GM20431 (cell line): Measurements from ENCODE around the gene PROSER3.

Source experiments
- in situ Hi-C: fragments of 300-500 bp; cut with MseI, MboI; formaldehyde crosslinking; loops from one replicate; pipeline ENCODE4 v1.15.0; 2020; ENCODE audit warnings: low sequenced_read_pairs; ENCODE audit not compliant: unreplicated experiment

PROSER3 gene

DNA sequence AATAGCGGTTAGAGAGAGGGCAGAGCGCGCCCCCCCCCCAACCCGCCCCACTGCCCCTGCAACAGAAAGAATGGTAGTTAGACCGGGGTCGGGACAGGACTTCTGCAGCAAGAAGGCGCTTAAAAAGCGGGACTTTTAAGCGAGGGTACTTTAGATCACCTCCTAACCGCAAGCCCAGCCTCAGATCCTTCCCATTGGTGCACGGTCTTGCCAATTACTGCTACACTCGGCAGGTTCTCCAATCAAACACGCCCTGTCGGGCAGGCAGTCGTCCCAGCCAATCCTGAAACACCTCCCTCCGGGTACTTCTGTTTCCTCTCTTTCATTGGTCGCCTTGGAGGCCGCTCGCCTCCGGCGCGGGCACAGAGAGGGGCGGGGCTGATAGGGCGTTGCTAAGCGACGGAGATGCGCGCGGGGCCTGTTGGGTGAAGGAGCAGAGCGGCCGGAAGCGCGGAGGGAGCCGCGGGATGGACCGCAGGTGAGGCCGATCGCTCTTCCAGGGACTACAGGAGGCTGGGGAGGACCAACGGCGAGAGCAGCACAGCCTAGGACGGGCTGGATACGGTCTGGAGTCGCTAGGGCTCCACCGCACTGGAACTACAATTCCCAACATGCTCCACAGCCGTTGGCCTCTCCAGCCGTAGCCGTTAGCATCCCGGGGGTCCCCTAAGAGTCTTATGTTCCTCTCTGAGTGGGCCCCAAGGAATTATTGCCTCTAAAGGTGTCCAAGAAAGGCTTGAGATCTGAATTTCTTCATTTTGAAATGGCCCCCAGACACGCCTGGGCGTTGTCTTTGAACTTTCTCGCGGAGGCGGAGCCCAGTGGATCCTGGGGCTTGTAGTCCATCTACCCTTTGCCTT lies at the start of gene PROSER3:
TSS of gene PROSER3 (plus strand) at position 428 of the 860 bp plus-strand sequence. CDS start at position 468, 40 bp downstream.
- in situ Hi-C loops = no loop called here

DNA sequence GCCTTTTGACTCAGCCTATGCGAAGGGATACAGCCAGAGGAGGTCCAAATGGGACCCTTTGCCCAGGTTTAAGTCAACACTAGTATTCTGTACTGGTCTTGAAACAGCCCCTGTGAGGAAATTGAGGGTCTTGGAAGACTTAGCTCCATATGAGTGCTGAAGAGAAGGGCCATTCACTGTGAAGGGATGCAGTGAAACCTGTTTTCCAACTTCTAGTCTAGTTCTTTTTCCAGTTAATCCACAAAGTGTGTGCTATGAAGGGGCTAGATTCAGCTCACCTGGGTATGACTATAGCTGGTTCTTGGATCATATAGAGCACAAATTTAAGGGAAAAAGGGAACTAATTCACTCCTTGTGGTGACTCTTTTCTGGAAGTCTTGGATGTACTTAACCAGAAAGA lies 49.6 kb upstream of the PROSER3 start:
- in situ Hi-C loops = no loop called here

DNA sequence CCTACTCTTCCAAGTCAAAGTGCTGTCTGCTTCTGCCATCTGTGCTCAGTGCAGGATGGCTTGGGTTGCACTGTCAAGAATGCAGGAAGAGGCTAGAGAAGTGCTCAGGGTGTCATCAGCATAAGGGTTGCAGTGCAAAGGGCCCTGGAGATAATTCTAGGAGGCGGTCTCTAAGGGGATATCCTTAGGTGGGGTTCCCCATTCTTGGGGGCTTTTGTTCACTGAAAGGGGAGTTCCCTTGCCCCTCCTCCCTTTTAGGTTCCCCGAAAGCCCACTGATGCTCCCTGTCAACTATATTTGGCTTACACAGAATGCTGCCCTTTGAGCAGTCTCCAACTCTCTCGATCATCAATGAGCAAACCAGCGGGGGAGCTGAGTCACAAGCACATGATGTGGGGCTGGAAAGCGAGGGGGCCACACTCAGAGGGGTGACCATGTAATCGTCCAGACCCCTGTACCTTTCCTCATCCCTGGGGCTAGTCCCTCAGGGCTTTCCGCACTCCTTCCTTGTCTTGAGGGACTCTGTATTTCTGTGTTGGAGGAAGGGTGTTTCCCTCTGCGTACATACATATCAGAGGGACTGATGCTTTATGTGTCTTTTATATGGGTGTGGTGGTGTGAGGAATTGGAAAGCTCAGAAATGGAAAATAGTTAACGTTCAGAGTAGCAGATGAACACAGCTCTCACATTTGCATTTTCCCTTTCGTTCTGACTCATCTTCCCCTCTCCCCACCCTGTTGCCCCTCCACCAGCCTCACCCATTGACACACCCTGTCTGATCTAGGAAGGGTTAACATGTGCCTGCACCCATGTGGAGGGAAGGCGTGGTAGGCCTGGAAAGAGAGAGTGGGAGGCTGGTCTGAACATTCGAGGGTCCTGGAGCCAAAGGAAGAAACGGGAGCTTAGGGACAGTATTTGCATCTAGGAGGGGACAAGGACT lies 46.9 kb upstream of the PROSER3 start:
- in situ Hi-C loops = no loop called here

DNA sequence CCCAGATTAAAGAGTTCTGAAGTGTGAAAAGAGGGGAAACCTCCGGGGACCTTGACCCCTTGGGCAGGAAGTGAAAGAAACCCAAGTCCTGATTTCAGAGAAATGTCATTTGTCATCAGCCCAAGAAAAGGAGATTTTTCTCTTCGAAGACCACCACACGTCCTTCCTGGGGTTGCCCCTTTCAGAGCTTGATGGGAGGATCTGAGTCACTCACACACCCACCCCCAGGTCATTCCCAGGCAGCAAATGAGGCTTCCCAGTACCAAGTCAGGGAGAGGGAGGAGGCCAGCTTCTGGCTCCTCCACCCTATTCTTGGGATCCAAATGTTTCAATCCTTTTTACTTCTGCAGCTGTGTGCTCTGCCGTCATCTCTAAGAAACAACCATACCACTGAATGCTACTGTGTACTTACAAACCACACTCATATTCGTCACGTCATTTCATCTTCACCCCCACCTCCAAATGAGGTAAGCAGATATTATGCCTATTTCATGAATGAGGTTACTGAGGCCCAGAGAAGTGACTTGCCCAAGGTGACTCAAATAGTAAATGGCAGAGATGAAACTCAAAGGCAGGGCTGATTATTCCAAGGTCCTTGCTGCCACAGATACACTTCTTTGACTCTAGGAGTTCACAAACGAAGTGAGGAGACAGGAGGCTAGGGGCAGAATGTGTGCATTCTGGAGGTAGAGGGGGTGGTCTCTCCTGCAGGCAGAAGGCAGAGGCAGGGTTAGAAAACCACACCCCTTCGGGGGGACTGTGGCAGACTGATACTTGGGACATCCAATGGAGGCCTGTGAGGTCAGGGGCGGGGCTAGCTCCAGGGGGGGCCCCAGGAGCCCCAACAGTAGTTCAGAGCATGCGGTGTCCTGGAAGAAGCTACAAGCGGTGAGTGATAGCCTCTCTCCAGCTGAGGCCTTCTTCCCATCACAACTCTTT lies 45.1 kb upstream of the PROSER3 start:
- in situ Hi-C loops = no loop called here

DNA sequence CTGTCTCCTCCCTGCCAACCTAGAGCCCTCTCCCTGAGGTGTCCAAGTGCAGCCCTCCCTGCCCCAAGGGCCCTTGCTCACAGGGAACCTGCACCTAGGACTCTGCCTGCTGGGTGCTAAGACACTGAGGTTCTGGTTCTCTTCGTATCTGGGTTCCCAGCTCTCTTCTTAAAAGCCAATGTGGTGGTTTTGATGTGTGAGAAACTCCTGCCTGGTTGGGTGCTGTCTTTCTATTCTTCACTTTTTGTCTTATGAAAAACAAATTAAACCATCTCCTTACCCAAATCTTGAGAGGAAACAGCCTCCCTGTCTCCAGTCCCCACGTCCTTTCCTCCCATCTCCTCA lies 44.5 kb upstream of the PROSER3 start:
- in situ Hi-C loops = no loop called here

DNA sequence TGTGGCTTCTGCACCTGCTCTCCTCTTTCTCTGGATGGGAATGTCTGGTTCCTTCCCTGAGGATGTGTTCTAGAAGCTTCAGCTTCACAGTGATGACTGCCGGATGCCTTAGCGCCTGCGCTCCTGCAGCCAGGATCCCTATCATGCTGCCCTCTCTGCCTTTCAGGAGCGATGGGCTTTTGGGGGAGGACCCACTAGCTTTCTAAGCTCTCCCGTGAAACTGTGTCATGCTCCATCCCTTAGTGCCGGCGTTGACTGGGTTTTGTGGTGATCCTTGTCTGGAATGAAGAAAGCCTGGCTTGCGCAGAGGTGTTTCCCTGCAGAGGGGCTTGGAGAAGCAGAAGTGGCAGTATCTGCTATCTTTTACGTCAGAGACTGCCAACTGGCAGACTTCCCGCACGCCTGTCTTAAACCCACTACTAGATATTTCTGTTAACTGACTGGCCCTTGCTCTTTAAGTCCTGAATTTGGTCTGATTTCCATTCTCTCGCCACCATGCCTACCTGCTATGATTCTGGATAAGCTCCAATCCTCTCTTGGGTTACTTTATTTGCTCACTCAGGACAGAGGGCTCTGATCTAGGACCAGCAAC lies 44.0 kb upstream of the PROSER3 start:
- in situ Hi-C loops = no loop called here

DNA sequence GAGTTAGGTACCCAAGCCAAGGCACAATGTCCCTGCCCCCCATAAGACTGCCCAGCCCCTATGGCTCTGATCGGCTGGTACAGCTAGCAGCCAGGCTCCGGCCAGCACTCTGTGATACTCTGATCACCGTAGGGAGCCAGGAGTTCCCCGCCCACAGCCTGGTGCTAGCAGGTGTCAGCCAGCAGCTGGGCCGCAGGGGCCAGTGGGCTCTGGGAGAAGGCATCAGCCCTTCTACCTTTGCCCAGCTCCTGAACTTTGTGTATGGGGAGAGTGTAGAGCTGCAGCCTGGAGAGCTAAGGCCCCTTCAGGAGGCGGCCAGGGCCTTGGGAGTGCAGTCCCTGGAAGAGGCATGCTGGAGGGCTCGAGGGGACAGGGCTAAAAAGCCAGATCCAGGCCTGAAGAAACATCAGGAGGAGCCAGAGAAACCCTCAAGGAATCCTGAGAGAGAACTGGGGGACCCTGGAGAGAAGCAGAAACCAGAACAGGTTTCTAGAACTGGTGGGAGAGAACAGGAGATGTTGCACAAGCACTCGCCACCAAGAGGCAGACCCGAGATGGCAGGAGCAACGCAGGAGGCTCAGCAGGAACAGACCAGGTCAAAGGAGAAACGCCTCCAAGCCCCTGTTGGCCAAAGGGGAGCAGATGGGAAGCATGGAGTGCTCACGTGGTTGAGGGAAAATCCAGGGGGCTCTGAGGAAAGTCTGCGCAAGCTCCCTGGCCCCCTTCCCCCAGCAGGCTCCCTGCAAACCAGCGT lies 43.2 kb upstream of the PROSER3 start:
- in situ Hi-C loops = no loop called here

DNA sequence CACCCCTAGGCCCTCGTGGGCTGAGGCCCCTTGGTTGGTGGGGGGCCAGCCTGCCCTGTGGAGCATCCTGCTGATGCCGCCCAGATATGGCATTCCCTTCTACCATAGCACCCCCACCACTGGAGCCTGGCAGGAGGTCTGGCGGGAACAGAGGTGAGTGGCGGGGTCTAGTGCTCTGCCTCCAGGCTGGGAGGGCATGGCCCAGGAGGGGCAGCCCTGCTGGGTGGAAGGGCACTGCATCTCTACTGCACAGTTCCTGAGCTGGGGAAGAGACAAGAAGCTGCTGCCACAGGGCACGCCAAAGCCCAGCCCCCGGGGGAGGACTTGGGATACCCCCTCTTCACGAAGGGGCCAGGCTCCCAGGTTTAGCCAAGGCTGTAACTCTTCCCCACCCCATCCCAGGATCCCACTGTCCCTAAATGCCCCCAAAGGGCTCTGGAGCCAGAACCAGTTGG lies 42.6 kb upstream of the PROSER3 start:
- in situ Hi-C loops = no loop called here

DNA sequence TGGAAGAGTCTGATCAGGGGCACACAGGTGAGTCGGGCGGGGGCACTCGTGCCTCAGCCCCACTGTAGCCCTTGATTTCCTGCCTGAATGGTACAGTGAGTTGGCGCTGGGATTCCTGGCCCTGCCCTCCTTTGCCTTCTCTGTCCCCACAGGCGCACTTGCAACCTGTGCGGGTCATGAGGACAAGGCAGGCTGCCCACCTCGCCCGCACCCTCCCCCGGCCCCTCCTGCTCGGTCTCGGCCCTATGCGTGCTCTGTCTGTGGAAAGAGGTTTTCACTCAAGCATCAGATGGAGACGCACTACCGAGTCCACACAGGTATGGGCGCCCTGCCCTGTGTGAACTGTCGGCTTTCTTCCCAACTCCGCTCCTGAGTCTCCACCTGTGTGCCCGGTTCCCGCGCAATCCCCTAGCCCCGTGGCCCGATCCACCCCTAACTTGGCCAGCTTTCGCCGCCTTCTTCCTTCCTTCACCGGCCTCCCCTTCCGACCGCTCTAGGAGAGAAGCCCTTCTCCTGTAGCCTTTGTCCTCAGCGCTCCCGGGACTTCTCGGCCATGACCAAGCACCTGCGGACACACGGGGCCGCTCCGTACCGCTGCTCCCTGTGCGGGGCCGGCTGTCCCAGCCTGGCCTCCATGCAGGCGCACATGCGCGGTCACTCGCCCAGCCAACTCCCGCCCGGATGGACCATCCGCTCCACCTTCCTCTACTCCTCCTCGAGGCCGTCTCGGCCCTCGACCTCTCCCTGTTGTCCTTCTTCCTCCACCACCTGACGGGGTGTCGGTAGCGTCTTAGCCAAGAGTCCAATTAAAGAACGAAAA lies 41.8 kb upstream of the PROSER3 start:
- in situ Hi-C loops = no loop called here

DNA sequence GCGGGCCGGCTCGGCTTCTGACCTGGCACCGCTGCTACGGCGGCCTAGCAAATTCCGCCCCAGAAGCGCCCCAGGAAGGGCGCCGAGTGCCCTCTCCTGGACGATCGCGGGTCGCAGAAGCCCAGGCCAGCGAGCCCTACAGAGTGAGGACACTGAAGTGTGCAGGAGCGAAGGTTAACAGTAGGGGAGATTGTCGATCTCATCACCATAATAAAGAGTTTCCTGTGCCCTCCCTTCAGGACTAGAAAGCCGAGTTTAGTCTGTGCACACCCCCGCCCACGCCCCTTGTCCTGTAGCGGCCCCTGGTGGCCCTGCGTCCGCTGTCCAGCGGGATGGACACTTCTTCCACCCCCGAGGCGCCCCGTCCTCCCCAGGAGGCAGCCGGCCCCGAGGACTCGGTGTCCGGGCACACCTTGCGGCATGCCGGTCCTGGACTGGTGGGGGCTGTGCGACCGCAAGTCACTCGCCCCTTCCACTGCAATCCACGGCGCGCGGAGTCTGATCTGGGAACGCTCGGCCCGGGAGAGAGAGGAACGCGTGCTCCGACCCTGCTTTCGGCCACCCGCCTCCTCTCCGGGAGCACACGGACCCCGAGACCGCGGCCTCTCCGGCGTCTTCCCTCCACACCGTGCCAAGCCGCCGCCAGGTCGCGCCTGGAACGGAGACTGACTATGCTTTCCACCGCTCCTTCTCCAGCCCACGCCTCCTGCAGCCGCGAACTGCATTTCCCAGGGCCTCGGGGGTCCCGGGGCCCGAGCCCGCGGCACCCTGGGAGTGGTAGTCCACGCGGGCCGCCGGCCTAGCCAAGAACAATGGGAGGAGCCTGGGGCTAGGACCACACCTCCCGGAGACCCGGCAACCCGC lies 40.9 kb upstream of the PROSER3 start:
- in situ Hi-C loops = no loop called here

DNA sequence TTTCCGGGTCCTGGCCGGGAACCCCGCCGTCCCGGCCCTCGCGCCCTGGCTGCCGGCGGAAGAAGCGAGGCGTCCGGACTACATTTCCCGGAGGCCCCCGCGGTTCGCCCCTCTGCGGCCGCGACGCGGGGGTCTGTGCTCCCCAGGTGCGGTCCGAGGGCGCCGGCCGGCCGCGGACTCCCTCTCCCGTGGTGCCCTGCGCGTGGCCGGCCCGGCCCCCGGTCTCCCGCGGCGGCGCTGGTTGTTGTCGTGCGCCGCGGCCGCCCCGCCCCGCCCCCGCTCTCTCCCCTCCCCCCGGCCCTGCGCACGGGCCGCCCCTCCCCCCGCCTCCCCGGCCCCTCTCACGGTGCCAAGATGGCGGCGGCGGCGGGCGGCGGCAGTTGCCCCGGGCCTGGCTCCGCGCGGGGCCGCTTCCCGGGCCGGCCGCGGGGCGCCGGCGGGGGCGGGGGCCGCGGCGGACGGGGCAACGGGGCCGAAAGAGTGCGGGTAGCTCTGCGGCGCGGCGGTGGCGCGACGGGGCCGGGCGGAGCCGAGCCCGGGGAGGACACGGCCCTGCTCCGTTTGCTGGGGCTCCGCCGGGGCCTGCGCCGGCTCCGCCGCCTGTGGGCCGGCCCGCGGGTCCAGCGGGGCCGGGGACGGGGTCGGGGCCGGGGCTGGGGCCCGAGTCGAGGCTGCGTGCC lies 40.2 kb upstream of the PROSER3 start, which contains the start of gene KMT2B:
TSS of gene KMT2B (plus strand) at position 339 of the 680 bp plus-strand sequence. CDS start at position 355, 16 bp downstream.
- in situ Hi-C loops = no loop called here

DNA sequence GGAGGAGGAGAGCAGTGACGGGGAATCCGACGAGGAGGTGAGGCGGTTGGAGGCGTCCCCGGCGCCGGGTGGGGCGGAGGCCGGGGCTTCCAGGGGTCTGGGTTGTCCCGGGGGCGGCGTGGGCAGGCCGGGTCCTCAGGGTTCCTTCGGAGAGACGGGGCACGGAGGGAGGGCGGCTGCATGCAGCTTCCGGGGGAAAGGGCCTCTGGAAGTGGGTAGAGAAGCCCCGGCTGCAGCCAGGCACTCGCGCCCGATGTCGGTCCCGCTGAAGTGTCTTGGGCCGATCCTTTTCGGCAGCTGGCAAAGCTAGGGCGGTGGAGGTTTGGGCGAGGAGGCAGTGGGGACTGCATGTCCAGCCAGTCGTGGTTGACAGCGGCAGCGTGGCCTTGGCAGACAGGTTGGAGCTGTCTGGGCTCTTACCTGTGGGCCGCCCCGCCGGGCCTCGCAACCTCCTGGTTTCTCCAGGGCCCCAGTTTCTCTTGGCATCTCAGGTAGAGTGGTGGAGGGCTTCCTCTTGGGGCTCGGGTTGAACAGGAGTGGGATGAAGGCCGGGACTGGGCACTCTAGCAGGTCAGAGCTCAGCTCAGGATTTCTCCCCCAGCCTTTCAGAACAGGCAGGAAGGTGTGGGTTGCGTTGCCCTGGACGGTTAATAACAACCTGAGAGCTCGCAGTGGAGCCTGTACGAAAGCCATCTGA lies 39.5 kb upstream of the PROSER3 start:
- in situ Hi-C loops = no loop called here

DNA sequence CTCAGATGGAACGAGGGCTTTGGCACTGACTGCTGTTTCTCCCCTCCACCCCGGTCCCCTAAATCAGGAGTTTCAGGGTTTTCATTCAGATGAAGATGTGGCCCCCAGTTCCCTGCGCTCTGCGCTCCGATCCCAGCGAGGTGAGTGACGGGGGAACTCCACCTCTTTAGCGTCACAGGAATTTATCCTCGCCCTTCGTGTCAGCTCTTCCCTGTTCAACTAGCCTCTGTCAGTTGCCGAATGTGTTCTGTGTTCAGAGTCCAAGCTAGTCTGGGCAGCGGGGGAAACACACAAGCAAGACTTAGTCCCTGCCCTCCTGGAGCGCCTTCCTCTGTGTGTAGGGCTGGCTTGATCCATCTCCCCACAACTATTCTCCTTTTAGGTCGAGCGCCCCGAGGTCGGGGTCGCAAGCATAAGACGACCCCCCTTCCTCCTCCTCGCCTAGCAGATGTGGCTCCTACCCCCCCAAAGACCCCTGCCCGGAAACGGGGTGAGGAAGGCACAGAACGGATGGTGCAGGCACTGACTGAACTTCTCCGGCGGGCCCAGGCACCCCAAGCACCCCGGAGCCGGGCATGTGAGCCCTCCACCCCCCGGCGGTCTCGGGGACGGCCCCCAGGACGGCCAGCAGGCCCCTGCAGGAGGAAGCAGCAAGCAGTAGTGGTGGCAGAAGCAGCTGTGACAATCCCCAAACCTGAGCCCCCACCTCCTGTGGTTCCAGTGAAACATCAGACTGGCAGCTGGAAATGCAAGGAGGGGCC lies 38.4 kb upstream of the PROSER3 start:
- in situ Hi-C loops = no loop called here

DNA sequence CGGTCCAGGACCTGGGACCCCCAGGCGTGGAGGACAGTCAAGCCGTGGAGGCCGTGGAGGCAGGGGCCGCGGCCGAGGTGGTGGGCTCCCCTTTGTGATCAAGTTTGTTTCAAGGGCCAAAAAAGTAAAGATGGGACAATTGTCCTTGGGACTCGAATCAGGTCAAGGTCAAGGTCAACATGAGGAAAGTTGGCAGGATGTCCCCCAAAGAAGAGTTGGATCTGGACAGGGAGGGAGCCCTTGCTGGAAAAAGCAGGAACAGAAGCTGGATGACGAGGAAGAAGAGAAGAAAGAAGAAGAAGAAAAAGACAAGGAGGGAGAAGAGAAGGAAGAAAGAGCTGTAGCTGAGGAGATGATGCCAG lies 37.8 kb upstream of the PROSER3 start:
- in situ Hi-C loops = no loop called here

DNA sequence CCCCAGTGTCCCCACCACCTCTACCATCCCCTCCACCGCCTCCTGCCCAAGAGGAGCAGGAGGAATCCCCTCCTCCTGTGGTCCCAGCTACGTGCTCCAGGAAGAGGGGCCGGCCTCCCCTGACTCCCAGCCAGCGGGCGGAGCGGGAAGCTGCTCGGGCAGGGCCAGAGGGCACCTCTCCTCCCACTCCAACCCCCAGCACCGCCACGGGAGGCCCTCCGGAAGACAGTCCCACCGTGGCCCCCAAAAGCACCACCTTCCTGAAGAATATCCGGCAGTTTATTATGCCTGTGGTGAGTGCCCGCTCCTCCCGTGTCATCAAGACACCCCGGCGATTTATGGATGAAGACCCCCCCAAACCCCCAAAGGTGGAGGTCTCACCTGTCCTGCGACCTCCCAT lies 37.3 kb upstream of the PROSER3 start:
- in situ Hi-C loops = no loop called here
